ENCODE results near the gene TSKS. TPM values are rescaled to one million over a fixed set of nuclear protein-coding genes. Genes with fewer than 3 reads are reported as not detected.

The TSKS gene
- total RNA-seq, 6 donors from 2014 or later: 0.15 to 0.91 (median 0.37) TPM; not detected in 3

GRCh38 chr19:49772850-49773432 lies 9.8 kb upstream of the TSKS start:
- H3K36me3 ChIP-seq: peaks cover 0 to 14% (median 7%) of the 10 kb centered on the region in 4 donors
- no peak for TF ChIP-seq POLR2A (IDR thresholded peaks at IDR 0.05)
- TF ChIP-seq POLR2AphosphoS5 (IDR thresholded peaks at IDR 0.05): no peak
- TF ChIP-seq CTCF (IDR thresholded peaks at IDR 0.05): no peak
- TF ChIP-seq EP300 (IDR thresholded peaks at IDR 0.05): no peak
- no peaks in the 10 kb centered on the region for H3K27me3 ChIP-seq
- DNase-seq (no peak), ATAC-seq (ENCODE audit: low FRiP score in 2 of 2) (peak in 1 of 2 donors; percentile 34)
- 90 to 92% methylated on average over 10 of the region's 10 CpGs for WGBS, 2 donors
- no peak overlapping the region for H3K4me3 ChIP-seq
- H3K27ac ChIP-seq: no peak overlapping the region
- H3K4me1 ChIP-seq: peaks cover 7 to 14% (median 11%) of the 10 kb centered on the region in 4 donors
- no peaks in the 10 kb centered on the region for H3K9me3 ChIP-seq

- no peaks in the 10 kb centered on the region for H3K9me3 ChIP-seq
- peaks cover 12 to 22% (median 16%) of the 10 kb centered on the region in 4 donors for H3K4me1 ChIP-seq
- TF ChIP-seq POLR2A (IDR thresholded peaks at IDR 0.05): no peak
- TF ChIP-seq POLR2AphosphoS5 (IDR thresholded peaks at IDR 0.05): no peak
- TF ChIP-seq CTCF (IDR thresholded peaks at IDR 0.05): no peak
- no peak for TF ChIP-seq EP300 (IDR thresholded peaks at IDR 0.05)
- no peak overlapping the region for H3K27ac ChIP-seq
- peaks cover 0 to 14% (median 7%) of the 10 kb centered on the region in 4 donors for H3K36me3 ChIP-seq
- WGBS, 2 donors: 89 to 92% methylated on average over 13 of the region's 13 CpGs
- H3K4me3 ChIP-seq: no peak overlapping the region
- DNase-seq (no peak), ATAC-seq (ENCODE audit: low FRiP score in 2 of 2) (no peak)
- H3K27me3 ChIP-seq: no peaks in the 10 kb centered on the region
Measured at GRCh38 chr19:49771674-49772139, 8.6 kb upstream of the TSKS start.

GRCh38 chr19:49770529-49770928 lies 7.4 kb upstream of the TSKS start:
- DNase-seq (no peak), ATAC-seq (ENCODE audit: low FRiP score in 2 of 2) (no peak)
- H3K27me3 ChIP-seq: no peaks in the 10 kb centered on the region
- no peaks in the 10 kb centered on the region for H3K9me3 ChIP-seq
- TF ChIP-seq CTCF (IDR thresholded peaks at IDR 0.05) (no peak), POLR2AphosphoS5 (IDR thresholded peaks at IDR 0.05) (no peak), POLR2A (IDR thresholded peaks at IDR 0.05) (no peak), EP300 (IDR thresholded peaks at IDR 0.05) (no peak)
- no peak overlapping the region for H3K4me3 ChIP-seq
- no peak overlapping the region for H3K27ac ChIP-seq
- peaks cover 15 to 28% (median 21%) of the 10 kb centered on the region in 4 donors for H3K4me1 ChIP-seq
- H3K36me3 ChIP-seq: peaks cover 0 to 4% (median 1%) of the 10 kb centered on the region in 4 donors
- WGBS, 2 donors: 88 to 91% methylated on average over 8 of the region's 8 CpGs

- TF ChIP-seq EP300 (IDR thresholded peaks at IDR 0.05) (no peak), CTCF (IDR thresholded peaks at IDR 0.05) (no peak), POLR2A (IDR thresholded peaks at IDR 0.05) (no peak), POLR2AphosphoS5 (IDR thresholded peaks at IDR 0.05) (no peak)
- 61 to 63% methylated on average over 12 of the region's 12 CpGs for WGBS, 2 donors
- H3K27ac ChIP-seq: peak overlapping the region in 2 of 4 donors; percentile 93 to 94
Measured at GRCh38 chr19:49767967-49768581, 5.0 kb upstream of the TSKS start.

More at GRCh38 chr19:49767967-49768581, 5.0 kb upstream of the TSKS start:
- Histone ChIP-seq H3K36me3 (no peaks in the 10 kb centered on the region), H3K4me3 (peak overlapping the region in 3 of 4 donors; percentile 79 to 95 (median 83)), H3K9me3 (no peaks in the 10 kb centered on the region), H3K27me3 (no peaks in the 10 kb centered on the region), H3K4me1 (peaks cover 17 to 30% (median 24%) of the 10 kb centered on the region in 4 donors)
- DNase-seq: no peak
- no peak for ATAC-seq (ENCODE audit: low FRiP score in 2 of 2)

Data from upper lobe of left lung (tissue), 6 donors.